Measurements from ENCODE around the gene RYR2.

DNA sequence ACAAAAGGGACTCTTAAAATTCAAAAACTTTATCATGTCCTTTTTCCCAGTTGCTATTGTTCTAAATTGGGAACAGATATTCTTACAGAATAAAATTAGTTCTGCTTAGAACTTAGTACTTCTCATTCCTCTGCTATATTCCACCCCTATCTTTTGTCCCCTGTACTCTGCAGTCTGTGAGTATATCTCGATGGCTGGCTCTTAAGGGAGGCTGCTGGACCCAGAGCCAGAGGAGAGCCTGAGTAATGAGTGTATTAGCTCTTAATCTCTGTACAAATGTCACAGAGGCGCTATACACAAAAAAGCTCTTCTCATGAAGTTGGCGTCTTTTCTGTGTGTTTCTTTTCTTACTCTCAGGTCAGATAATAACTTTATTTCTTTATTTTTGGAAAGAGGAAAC lies 425.3 kb downstream of the RYR2 start:
- TF ChIP-seq POLR2A (IDR thresholded peaks at IDR 0.05), result no peak
- TF ChIP-seq, protein P1, sequence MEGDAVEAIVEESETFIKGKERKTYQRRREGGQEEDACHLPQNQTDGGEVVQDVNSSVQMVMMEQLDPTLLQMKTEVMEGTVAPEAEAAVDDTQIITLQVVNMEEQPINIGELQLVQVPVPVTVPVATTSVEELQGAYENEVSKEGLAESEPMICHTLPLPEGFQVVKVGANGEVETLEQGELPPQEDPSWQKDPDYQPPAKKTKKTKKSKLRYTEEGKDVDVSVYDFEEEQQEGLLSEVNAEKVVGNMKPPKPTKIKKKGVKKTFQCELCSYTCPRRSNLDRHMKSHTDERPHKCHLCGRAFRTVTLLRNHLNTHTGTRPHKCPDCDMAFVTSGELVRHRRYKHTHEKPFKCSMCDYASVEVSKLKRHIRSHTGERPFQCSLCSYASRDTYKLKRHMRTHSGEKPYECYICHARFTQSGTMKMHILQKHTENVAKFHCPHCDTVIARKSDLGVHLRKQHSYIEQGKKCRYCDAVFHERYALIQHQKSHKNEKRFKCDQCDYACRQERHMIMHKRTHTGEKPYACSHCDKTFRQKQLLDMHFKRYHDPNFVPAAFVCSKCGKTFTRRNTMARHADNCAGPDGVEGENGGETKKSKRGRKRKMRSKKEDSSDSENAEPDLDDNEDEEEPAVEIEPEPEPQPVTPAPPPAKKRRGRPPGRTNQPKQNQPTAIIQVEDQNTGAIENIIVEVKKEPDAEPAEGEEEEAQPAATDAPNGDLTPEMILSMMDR (IDR thresholded peaks at IDR 0.05), result no peak
